Fibroblast of the aortic adventitia (primary cell): ENCODE measurements around the gene NALCN. TPM values are rescaled to one million over a fixed set of nuclear protein-coding genes. Genes with fewer than 3 reads are reported as not detected.
A peak's percentile ranks its signal among the peaks of the same experiment; 100 is the strongest.

ENCODE experiments used
- DNase-seq: peaks from one replicate; pipeline ENCODE4 v3.0.0-alpha.2; 2010; ENCODE audit warnings: low read depth
- H3K4me3 ChIP-seq: 2 replicates; pipeline ENCODE4 v1.5.1; 2011; ENCODE audit warnings: low read depth, mild to moderate bottlenecking, control low read depth, low read length, moderate library complexity
- CTCF ChIP-seq: IDR thresholded peaks from 2 replicates; pipeline ENCODE4 v1.5.1; 2011; ENCODE audit warnings: mild to moderate bottlenecking, low read length, control low read depth, inconsistent platforms; ENCODE audit not compliant: insufficient read depth
- total RNA-seq: library from RNA; depleted of rRNA; stranded (reverse); fragments of >200 nt; gene quantifications from 2 replicates; pipeline ENCODE4 v1.2.3, GENCODE V29; 2012; ENCODE audit warnings: low replicate concordance

The NALCN gene
- total RNA-seq, 1 donor: 3.1 TPM

GRCh38 chr13:101210774-101211173 is 205.5 kb downstream of the NALCN start:
- DNase-seq: no peak
- no peak for TF ChIP-seq CTCF
- no peak overlapping the region for H3K4me3 ChIP-seq

- DNase-seq: no peak
- no peak for TF ChIP-seq CTCF
- no peak overlapping the region for H3K4me3 ChIP-seq
Measured at GRCh38 chr13:101209206-101209893, 207.0 kb downstream of the NALCN start.

- no peak overlapping the region for H3K4me3 ChIP-seq
- TF ChIP-seq CTCF: no peak
- no peak for DNase-seq
Measured at GRCh38 chr13:101205408-101205807, 210.9 kb downstream of the NALCN start.

GRCh38 chr13:101204270-101205020 is 211.9 kb downstream of the NALCN start:
- DNase-seq: peak; percentile 12
- TF ChIP-seq CTCF: no peak
- H3K4me3 ChIP-seq: no peak overlapping the region

- no peak for TF ChIP-seq CTCF
- no peak for DNase-seq
- H3K4me3 ChIP-seq: no peak overlapping the region
Measured at GRCh38 chr13:101202590-101202989, 213.7 kb downstream of the NALCN start.

- TF ChIP-seq CTCF: no peak
- H3K4me3 ChIP-seq: no peak overlapping the region
Measured at GRCh38 chr13:101190976-101191375, 225.3 kb downstream of the NALCN start.

More at GRCh38 chr13:101190976-101191375, 225.3 kb downstream of the NALCN start:
- DNase-seq: peak; percentile 59
